ENCODE measurements around the gene PFN3.

- no peak for TF ChIP-seq PATZ1 (CRISPR knock-in tag; IDR thresholded peaks at IDR 0.05; ENCODE audit: borderline replicate concordance)
- TF ChIP-seq POU6F1 (CRISPR knock-in tag; IDR thresholded peaks at IDR 0.05; ENCODE audit: borderline replicate concordance, low read depth) = no peak
- TF ChIP-seq ZFP3 (CRISPR knock-in tag; IDR thresholded peaks at IDR 0.05) = no peak
- no peak for TF ChIP-seq RARB (CRISPR knock-in tag; IDR thresholded peaks at IDR 0.05)
- TF ChIP-seq CSDC2 (CRISPR knock-in tag; IDR thresholded peaks at IDR 0.05) = no peak
- no peak for TF ChIP-seq GLIS3 (CRISPR knock-in tag; IDR thresholded peaks at IDR 0.05)
- TF ChIP-seq BACH2 (CRISPR knock-in tag; IDR thresholded peaks at IDR 0.05; ENCODE audit: borderline replicate concordance) = no peak
- TF ChIP-seq ZFP30 (CRISPR knock-in tag; IDR thresholded peaks at IDR 0.05) = no peak
- no peak for TF ChIP-seq CREB5 (CRISPR knock-in tag; IDR thresholded peaks at IDR 0.05; ENCODE audit: low read depth)
- no peak for TF ChIP-seq ISL1 (CRISPR knock-in tag; IDR thresholded peaks at IDR 0.05)
- no peak for TF ChIP-seq OSR1 (CRISPR knock-in tag; IDR thresholded peaks at IDR 0.05)
These were observed 4.9 kb upstream of the PFN3 start for GRCh38 chr5:177405312-177405711.

All from SK-N-SH treated with all-trans-retinoic acid at 6 μM for 48 hours (cell line).